NT2/D1 (cell line): Measurements from ENCODE around the gene ARHGAP12.

Experiments
- SUZ12 ChIP-seq: IDR thresholded peaks from 2 replicates; pipeline ENCODE4 v1.6.1; 2011; ENCODE audit not compliant: insufficient read length, insufficient read depth; ENCODE audit errors: extremely low read depth
- ZNF274 ChIP-seq: IDR thresholded peaks from 2 replicates; pipeline ENCODE4 v1.6.1; 2011; ENCODE audit warnings: mild to moderate bottlenecking, low read depth, low read length

- TF ChIP-seq ZNF274 (no peak), SUZ12 (no peak)
Observed at GRCh38 chr10:31975157-31975765, 46.6 kb upstream of the ARHGAP12 start.
